Tibial artery (tissue), 4 donors: ENCODE measurements around the gene BLID.

Experiments
- DNase-seq, 2 donors: peaks; one replicate each; pipeline ENCODE4 v3.0.0-alpha.2; 2019
- H3K27ac ChIP-seq, 2 donors: fragments of 200-600 bp; sonication (generic) in 1 of 2; 1 replicate in 1 of 2; 2 replicates in 1 of 2; pipeline ENCODE4 v1.5.1; 2018 to 2019; ENCODE audit warnings: mild to moderate bottlenecking in 1 of 2
- H3K27me3 ChIP-seq, 2 donors: fragments of 200-600 bp; sonication (generic) in 1 of 2; one replicate each; pipeline versions ENCODE4 v1.5.1 to v1.6.0; 2016 to 2019
- H3K36me3 ChIP-seq, 3 donors: fragments of 200-600 bp; sonication (generic) in 2 of 3; one replicate each; pipeline ENCODE4 v1.5.1; 2016 to 2019; ENCODE audit warnings: mild to moderate bottlenecking in 2 of 3
- H3K4me1 ChIP-seq, 4 donors: fragments of 200-600 bp; sonication (generic) in 2 of 4; 1 replicate in 3 of 4; 2 replicates in 1 of 4; pipeline ENCODE4 v1.5.1; 2016 to 2019
- H3K4me3 ChIP-seq, 2 donors: fragments of 200-600 bp; sonication (generic) in 1 of 2; 1 replicate in 1 of 2; 2 replicates in 1 of 2; pipeline ENCODE4 v1.5.1; 2018 to 2019; ENCODE audit warnings: mild to moderate bottlenecking in 2 of 2
- H3K9me3 ChIP-seq, 3 donors: fragments of 200-600 bp; sonication (generic) in 1 of 3; one replicate each; pipeline ENCODE4 v1.5.1; 2016 to 2019
- intact Hi-C: fragments of 100-400 bp; cut with DNase I; formaldehyde crosslinking; loops from one replicate; pipeline ENCODE4 v1.15.0; 2023; ENCODE audit warnings: low total_unique reads
- TF ChIP-seq, protein P1 (sequence below), 2 experiments: fragments of 200-600 bp in 1 of 2; fragments of 450-650 bp in 1 of 2; IDR thresholded peaks; one replicate each; pipeline ENCODE4 v1.5.1; 2017 to 2019; ENCODE audit warnings: antibody characterized with exemption in 2 of 2, mild to moderate bottlenecking in 1 of 2, moderate library complexity in 1 of 2

BLID gene

DNA sequence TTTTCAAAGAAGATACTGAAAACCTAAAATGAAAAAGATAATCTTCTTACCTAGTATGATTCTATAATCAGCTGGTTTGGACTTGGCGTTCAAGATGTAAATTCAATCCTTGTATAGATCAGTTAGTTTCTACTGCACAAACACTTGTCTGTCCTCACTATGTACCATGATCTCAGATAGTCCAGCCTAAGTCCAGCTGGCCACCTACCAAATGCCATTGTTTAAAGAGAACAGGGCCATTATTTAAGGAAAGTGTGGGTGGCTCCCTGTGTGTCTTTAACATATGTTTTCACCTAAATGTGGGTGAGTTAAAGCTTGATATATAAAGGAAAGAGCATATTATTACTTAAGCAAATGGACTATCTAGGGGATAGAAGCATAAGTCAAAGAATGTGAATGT is 38.6 kb downstream of the BLID start:
- Histone ChIP-seq H3K4me1 (peaks cover 0 to 25% (median 0%) of the 10 kb centered on the region in 4 donors), H3K27me3 (no peaks in the 10 kb centered on the region), H3K27ac (no peak overlapping the region), H3K9me3 (no peaks in the 10 kb centered on the region), H3K36me3 (no peaks in the 10 kb centered on the region), H3K4me3 (no peak overlapping the region)
- TF ChIP-seq, protein P1, sequence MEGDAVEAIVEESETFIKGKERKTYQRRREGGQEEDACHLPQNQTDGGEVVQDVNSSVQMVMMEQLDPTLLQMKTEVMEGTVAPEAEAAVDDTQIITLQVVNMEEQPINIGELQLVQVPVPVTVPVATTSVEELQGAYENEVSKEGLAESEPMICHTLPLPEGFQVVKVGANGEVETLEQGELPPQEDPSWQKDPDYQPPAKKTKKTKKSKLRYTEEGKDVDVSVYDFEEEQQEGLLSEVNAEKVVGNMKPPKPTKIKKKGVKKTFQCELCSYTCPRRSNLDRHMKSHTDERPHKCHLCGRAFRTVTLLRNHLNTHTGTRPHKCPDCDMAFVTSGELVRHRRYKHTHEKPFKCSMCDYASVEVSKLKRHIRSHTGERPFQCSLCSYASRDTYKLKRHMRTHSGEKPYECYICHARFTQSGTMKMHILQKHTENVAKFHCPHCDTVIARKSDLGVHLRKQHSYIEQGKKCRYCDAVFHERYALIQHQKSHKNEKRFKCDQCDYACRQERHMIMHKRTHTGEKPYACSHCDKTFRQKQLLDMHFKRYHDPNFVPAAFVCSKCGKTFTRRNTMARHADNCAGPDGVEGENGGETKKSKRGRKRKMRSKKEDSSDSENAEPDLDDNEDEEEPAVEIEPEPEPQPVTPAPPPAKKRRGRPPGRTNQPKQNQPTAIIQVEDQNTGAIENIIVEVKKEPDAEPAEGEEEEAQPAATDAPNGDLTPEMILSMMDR (IDR thresholded peaks at IDR 0.05): no peak
- intact Hi-C loops: no loop called here
- DNase-seq: no peak

DNA sequence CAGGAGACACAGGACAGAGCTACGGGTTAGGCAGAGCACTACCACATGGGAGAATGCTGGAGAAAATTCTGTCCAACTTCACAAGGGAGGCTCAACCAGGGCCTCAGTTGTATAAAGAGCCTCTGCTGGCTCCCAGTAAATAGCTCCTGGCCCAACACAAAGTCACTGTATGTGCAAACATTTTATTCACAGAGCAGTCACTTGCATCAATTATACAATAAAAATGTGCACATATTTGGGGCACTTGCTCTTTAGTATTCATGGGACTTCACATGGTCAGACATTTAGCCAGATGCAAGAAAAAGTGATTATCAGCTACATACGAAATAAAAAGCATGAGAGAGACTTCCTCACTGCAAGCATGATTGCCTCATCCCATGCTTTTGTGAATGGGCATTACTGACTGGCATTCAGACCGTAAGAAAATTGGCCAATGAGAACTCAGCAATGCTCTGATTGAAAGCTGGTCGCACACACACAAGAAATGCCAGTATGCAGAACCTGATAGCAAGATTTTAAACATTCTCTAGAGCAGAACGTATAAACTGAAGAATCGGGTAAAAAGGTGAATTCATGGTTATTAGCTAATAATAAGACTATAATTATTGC is 39.4 kb downstream of the BLID start:
- no peaks in the 10 kb centered on the region for H3K36me3 ChIP-seq
- intact Hi-C loops: no loop called here
- no peaks in the 10 kb centered on the region for H3K9me3 ChIP-seq
- no peak overlapping the region for H3K4me3 ChIP-seq
- no peaks in the 10 kb centered on the region for H3K27me3 ChIP-seq
- H3K4me1 ChIP-seq: peaks cover 0 to 18% (median 0%) of the 10 kb centered on the region in 4 donors
- TF ChIP-seq, protein P1 (IDR thresholded peaks at IDR 0.05): no peak
- no peak overlapping the region for H3K27ac ChIP-seq
- no peak for DNase-seq

DNA sequence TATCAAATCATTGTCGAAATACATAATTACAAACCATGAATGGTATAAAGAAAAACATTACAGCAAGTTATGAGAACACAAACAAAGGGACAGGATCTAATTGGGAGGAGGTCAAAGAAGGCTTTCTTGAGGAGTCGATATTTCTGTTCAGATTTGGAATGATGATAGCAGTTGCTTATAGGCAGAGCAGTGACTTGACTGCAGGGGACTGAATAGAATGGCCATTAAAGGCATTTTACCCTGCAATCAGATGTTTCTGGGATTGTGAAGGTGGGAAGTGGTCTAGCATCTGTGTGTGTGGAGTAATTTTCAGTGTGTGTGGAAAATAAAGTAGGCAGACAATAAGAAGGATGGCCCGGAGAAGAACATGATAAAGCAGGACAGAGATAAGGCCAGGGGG is 41.0 kb downstream of the BLID start:
- Histone ChIP-seq H3K4me3 (no peak overlapping the region), H3K27me3 (no peaks in the 10 kb centered on the region), H3K27ac (no peak overlapping the region), H3K4me1 (peaks cover 0 to 27% (median 0%) of the 10 kb centered on the region in 4 donors), H3K36me3 (no peaks in the 10 kb centered on the region), H3K9me3 (no peaks in the 10 kb centered on the region)
- TF ChIP-seq, protein P1 (IDR thresholded peaks at IDR 0.05): no peak
- intact Hi-C loops: no loop called here
- DNase-seq: no peak

DNA sequence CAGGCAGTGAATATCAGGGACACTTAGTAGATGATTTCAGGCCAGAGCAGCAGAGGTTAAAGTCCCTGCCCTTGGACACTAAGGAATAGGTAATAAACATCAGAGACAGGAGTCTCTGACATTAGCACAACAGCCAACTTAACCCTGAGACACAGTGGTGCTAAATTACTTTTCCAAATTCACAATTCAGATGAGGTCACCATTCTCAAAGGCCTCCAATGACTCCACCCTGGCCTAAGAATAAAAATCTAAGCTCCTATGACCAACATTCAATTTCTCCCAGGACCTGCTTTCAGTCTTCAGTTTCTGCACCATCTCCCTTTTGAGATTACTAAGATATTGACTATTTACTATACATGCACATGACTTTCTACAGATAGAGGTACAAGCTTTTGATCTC is 42.0 kb downstream of the BLID start:
- Histone ChIP-seq H3K27ac (no peak overlapping the region), H3K4me3 (no peak overlapping the region), H3K9me3 (no peaks in the 10 kb centered on the region), H3K27me3 (no peaks in the 10 kb centered on the region), H3K4me1 (peaks cover 0 to 29% (median 0%) of the 10 kb centered on the region in 4 donors), H3K36me3 (no peaks in the 10 kb centered on the region)
- no peak for DNase-seq
- TF ChIP-seq, protein P1 (IDR thresholded peaks at IDR 0.05): no peak
- intact Hi-C loops: no loop called here

DNA sequence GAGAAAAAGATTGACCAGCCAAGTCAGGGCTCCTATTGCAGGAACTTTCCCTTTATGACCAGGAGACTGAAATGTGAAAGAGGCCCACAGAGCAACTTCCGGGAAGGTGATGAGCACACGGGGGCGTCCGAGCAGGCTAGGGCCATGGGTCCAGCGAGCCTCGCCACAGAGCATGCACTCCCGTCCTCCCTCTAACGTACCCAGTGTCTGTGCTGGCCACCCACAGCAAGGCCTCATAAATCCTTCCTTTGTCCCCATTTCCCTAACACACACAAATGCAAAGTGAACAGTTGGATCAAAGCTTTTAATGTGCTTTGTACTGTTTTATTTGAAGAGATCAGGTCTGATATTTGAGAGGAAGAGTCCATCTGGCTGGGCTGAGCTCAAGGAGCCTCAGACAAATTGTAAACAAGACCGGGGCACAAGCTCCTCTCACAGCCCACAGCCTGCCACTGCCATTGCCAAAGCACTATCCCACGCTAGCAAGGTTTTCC is 44.3 kb downstream of the BLID start:
- H3K4me1 ChIP-seq: peaks cover 0 to 37% (median 0%) of the 10 kb centered on the region in 4 donors
- no peaks in the 10 kb centered on the region for H3K36me3 ChIP-seq
- no peak for DNase-seq
- H3K4me3 ChIP-seq: no peak overlapping the region
- no peaks in the 10 kb centered on the region for H3K9me3 ChIP-seq
- no peak overlapping the region for H3K27ac ChIP-seq
- TF ChIP-seq, protein P1 (IDR thresholded peaks at IDR 0.05): no peak
- no peaks in the 10 kb centered on the region for H3K27me3 ChIP-seq
- intact Hi-C loops: no loop called here
